HCT116 (cell line): Measurements from ENCODE around the gene GNB5. TPM values are rescaled to one million over a fixed set of nuclear protein-coding genes. Genes with fewer than 3 reads are reported as not detected.

ENCODE experiments used
- ATAC-seq: fragments of 200-7000 bp; cut with Tn5 transposase; 2 replicates; pipeline ENCODE4 v1.9.1; 2020; ENCODE audit warnings: mild to moderate bottlenecking, moderate library complexity
- BruUV-seq: library from RNA; stranded (reverse); fragments of 400-500 nt; replicated peaks from 2 replicates; lab custom pipeline; 2021; lab: Mats Ljungman, UMichigan
- CTCF ChIA-PET: fragments of 300-600 bp; sonication (Branson Sonifier 250); formaldehyde crosslinking; loops from one replicate; lab custom pipeline; 2021; ENCODE audit warnings: antibody characterized with exemption; lab: Charles Lee
- POLR2A ChIA-PET: fragments of 300-600, 350-600 bp; sonication (Branson Sonifier 250); formaldehyde crosslinking; loops from one replicate; lab custom pipeline; 2021; ENCODE audit warnings: antibody characterized with exemption; lab: Charles Lee
- RAD21 ChIA-PET, 2 experiments: fragments of 300-600 bp; sonication (Branson Sonifier 250); formaldehyde crosslinking; loops; one replicate each; lab custom pipeline; 2023; ENCODE audit warnings: low total read pairs in 2 of 2; ENCODE audit not compliant: uncharacterized antibody in 2 of 2, unreplicated experiment in 2 of 2, low non-redundant PET in 1 of 2; lab: Charles Lee
- DNase-seq: peaks from one replicate; pipeline ENCODE4 v3.0.0-alpha.2; 2010; ENCODE audit warnings: low read depth, low spot score
- H2AFZ ChIP-seq: fragments of 200-600 bp; shearing (Covaris generic), sonication (generic); 2 replicates; pipeline ENCODE4 v1.6.1; 2017; ENCODE audit warnings: low read depth, mixed run types, mixed read lengths, antibody characterized with exemption, low read length; ENCODE audit not compliant: poor library complexity, severe bottlenecking
- H3K27ac ChIP-seq: 2 replicates; pipeline ENCODE4 v1.5.1; 2012; ENCODE audit warnings: low read depth, low read length
- H3K27me3 ChIP-seq: fragments of 200-600 bp; sonication (generic); 2 replicates; pipeline ENCODE4 v1.6.1; 2016; ENCODE audit warnings: mixed run types, low read length, mixed read lengths; ENCODE audit not compliant: insufficient read depth
- H3K36me3 ChIP-seq, 2 experiments: fragments of 200-500 bp in 1 of 2; fragments of 200-600 bp in 1 of 2; sonication (Bioruptor generic) in 1 of 2; sonication (generic) in 1 of 2; 2 replicates each; pipeline versions ENCODE4 v1.5.1 to v1.6.1; 2014 to 2016; ENCODE audit warnings: low read length in 2 of 2, inconsistent platforms in 1 of 2, mixed read lengths in 1 of 2, mixed run types in 1 of 2; ENCODE audit not compliant: insufficient read depth in 2 of 2, control insufficient read depth in 1 of 2
- H3K4me1 ChIP-seq, 2 experiments: fragments of 200-600 bp in 1 of 2; sonication (generic) in 1 of 2; 2 replicates each; pipeline versions ENCODE4 v1.5.1 to v1.6.1; 2012 to 2017; ENCODE audit warnings: low read length in 2 of 2, inconsistent platforms in 1 of 2, mild to moderate bottlenecking in 1 of 2, mixed read lengths in 1 of 2, mixed run types in 1 of 2, moderate library complexity in 1 of 2; ENCODE audit not compliant: insufficient read depth in 2 of 2, control insufficient read depth in 1 of 2
- H3K4me2 ChIP-seq: fragments of 200-600 bp; sonication (generic); 2 replicates; pipeline ENCODE4 v1.6.1; 2017; ENCODE audit warnings: mixed run types, low read length, mixed read lengths
- H3K4me3 ChIP-seq, 2 experiments: fragments of 200-600 bp in 1 of 2; sonication (generic) in 1 of 2; replicated peaks in 1 of 2; 2 replicates each; pipeline ENCODE4 v1.5.1; 2011 to 2016; ENCODE audit warnings: low read length in 2 of 2, control low read depth in 1 of 2, low read depth in 1 of 2, mild to moderate bottlenecking in 1 of 2, mixed read lengths in 1 of 2, mixed run types in 1 of 2
- H3K79me2 ChIP-seq: fragments of 200-600 bp; sonication (generic); 2 replicates; pipeline ENCODE4 v1.6.1; 2017; ENCODE audit warnings: mild to moderate bottlenecking, mixed run types, low read length, moderate library complexity, mixed read lengths; ENCODE audit not compliant: insufficient read depth
- H3K9ac ChIP-seq: fragments of 200-600 bp; sonication (generic); 2 replicates; pipeline ENCODE4 v1.6.1; 2016; ENCODE audit warnings: low read length, mixed read lengths
- H3K9me2 ChIP-seq: fragments of 200-600 bp; sonication (generic), shearing (Covaris generic); 2 replicates; pipeline ENCODE4 v1.6.1; 2017; ENCODE audit warnings: mixed run types, mild to moderate bottlenecking, moderate library complexity; ENCODE audit not compliant: insufficient read depth
- H3K9me3 ChIP-seq, 2 experiments: fragments of 200-500 bp in 1 of 2; fragments of 200-600 bp in 1 of 2; sonication (Bioruptor generic) in 1 of 2; sonication (generic) in 1 of 2; 2 replicates each; pipeline ENCODE4 v1.6.1; 2014 to 2017; ENCODE audit warnings: low read length in 2 of 2, mixed read lengths in 2 of 2, inconsistent platforms in 1 of 2, low read depth in 1 of 2, mild to moderate bottlenecking in 1 of 2, mixed run types in 1 of 2, moderate library complexity in 1 of 2; ENCODE audit not compliant: control insufficient read depth in 1 of 2, insufficient read depth in 1 of 2
- H4K20me1 ChIP-seq: fragments of 200-600 bp; sonication (generic), shearing (Covaris generic); 2 replicates; pipeline ENCODE4 v1.6.1; 2017; ENCODE audit warnings: mixed run types, mild to moderate bottlenecking, moderate library complexity; ENCODE audit not compliant: insufficient read depth
- ATF3 ChIP-seq: IDR thresholded peaks from 2 replicates; pipeline ENCODE4 v1.6.1; 2012
- EGR1 ChIP-seq: IDR thresholded peaks from 2 replicates; pipeline ENCODE4 v1.6.1; 2012; ENCODE audit warnings: low read depth
- ELF1 ChIP-seq: IDR thresholded peaks from 2 replicates; pipeline ENCODE4 v1.6.1; 2012; ENCODE audit warnings: low read depth, borderline replicate concordance
- POLR2AphosphoS5 ChIP-seq: IDR thresholded peaks from 2 replicates; pipeline ENCODE4 v1.6.1; 2011; ENCODE audit warnings: mild to moderate bottlenecking, low read depth, low read length, moderate library complexity
- RAD21 ChIP-seq: IDR thresholded peaks from 2 replicates; pipeline ENCODE4 v1.6.1; 2012; ENCODE audit warnings: low read depth, mild to moderate bottlenecking
- SRF ChIP-seq: IDR thresholded peaks from 2 replicates; pipeline ENCODE4 v1.6.1; 2012; ENCODE audit warnings: low read depth
- YY1 ChIP-seq: IDR thresholded peaks from 2 replicates; pipeline ENCODE4 v1.6.1; 2011; ENCODE audit warnings: low read length, low read depth, moderate library complexity, mild to moderate bottlenecking; ENCODE audit not compliant: insufficient replicate concordance; ENCODE audit errors: extremely low read depth
- intact Hi-C: fragments of 100-400 bp; cut with micrococcal nuclease; formaldehyde crosslinking; loops from 2 replicates; pipeline ENCODE4 v1.10.0; 2022
- total RNA-seq: library from RNA; stranded (reverse); gene quantifications from one replicate; pipeline ENCODE4 v1.2.1, GENCODE V29; 2021; ENCODE audit not compliant: unreplicated experiment
- TF ChIP-seq, protein P1 (sequence below), 3 experiments: fragments of 200-600 bp in 1 of 3; sonication (generic) in 1 of 3; IDR thresholded peaks in 2 of 3; conservative IDR thresholded peaks in 1 of 3; 2 replicates each; pipeline ENCODE4 v1.5.1; 2012 to 2017; ENCODE audit warnings: low read depth in 2 of 3, low read length in 2 of 3, antibody characterized with exemption in 1 of 3, borderline replicate concordance in 1 of 3, control low read depth in 1 of 3, mild to moderate bottlenecking in 1 of 3, mixed read lengths in 1 of 3, mixed run types in 1 of 3, moderate library complexity in 1 of 3; ENCODE audit not compliant: insufficient read depth in 1 of 3

Gene GNB5
- total RNA-seq, 1 experiment from 2014 or later, result 27.6 TPM

GRCh38 chr15:52213206-52213605 lies 22.0 kb upstream of the GNB5 start:
- CTCF ChIA-PET, result no interaction called here
- no peak overlapping the region for H3K4me2 ChIP-seq
- no peak for TF ChIP-seq YY1
- no peak for TF ChIP-seq POLR2AphosphoS5
- TF ChIP-seq RAD21, result no peak
- TF ChIP-seq, all 23 proteins: peak for 0
- Histone ChIP-seq H3K9ac (no peak overlapping the region), H3K4me3 (no peak overlapping the region), H3K9me2 (no peaks in the 10 kb centered on the region), H3K27me3 (no peaks in the 10 kb centered on the region), H3K79me2 (no peaks in the 10 kb centered on the region), H3K36me3 (peaks cover 29 to 43% of the 10 kb centered on the region in 2 experiments; a peak in 3 of 4 replicates), H3K9me3 (no peaks in the 10 kb centered on the region), H3K4me1 (no peaks in the 10 kb centered on the region), H3K27ac (no peak overlapping the region), H2AFZ (no peak overlapping the region), H4K20me1 (no peaks in the 10 kb centered on the region)
- ATAC-seq (no peak), DNase-seq (no peak)
- no TSS peak for BruUV-seq
- intact Hi-C loops, result no loop called here
- RAD21 ChIA-PET, result no interaction called here
- POLR2A ChIA-PET, result no interaction called here

DNA sequence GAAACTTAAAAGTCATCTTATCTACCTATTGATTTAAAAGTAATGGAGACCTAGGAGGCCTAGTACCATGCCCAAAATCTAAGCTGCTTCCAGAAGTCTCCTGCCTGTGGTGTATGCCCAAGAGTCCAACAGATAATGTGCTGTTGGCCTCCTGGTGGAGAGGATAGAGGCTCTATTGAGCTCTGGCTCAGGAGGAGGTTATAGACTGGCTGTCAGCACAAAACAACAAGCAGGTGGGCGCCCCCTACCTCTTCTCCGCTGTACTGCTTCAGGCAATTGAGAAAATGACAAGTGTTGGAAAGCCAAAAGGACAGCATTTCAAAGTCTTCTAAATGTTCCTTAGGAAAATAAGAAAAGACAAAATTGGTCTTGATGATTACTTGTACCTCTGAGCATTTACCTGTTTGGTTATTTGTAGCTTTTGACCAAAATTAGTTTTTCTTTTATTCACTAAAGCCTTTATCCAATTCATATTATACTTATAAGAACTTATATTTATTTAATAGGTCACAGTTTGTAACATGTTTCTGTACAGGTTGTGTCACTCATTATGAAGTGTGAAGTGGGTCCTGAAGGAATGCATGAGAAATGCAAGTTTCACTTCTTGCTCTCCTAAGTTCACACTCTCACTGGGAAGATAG lies 17.2 kb upstream of the GNB5 start:
- ATAC-seq, result peak; percentile 98
- peak; percentile 49 for DNase-seq
- H3K36me3 ChIP-seq, result peaks cover 25 to 38% of the 10 kb centered on the region in 2 experiments; a peak in 3 of 4 replicates
- no peaks in the 10 kb centered on the region for H3K27me3 ChIP-seq
- H3K4me1 ChIP-seq, result no peaks in the 10 kb centered on the region
- H3K9ac ChIP-seq, result no peak overlapping the region
- BruUV-seq, result no TSS peak
- TF ChIP-seq, protein P1, sequence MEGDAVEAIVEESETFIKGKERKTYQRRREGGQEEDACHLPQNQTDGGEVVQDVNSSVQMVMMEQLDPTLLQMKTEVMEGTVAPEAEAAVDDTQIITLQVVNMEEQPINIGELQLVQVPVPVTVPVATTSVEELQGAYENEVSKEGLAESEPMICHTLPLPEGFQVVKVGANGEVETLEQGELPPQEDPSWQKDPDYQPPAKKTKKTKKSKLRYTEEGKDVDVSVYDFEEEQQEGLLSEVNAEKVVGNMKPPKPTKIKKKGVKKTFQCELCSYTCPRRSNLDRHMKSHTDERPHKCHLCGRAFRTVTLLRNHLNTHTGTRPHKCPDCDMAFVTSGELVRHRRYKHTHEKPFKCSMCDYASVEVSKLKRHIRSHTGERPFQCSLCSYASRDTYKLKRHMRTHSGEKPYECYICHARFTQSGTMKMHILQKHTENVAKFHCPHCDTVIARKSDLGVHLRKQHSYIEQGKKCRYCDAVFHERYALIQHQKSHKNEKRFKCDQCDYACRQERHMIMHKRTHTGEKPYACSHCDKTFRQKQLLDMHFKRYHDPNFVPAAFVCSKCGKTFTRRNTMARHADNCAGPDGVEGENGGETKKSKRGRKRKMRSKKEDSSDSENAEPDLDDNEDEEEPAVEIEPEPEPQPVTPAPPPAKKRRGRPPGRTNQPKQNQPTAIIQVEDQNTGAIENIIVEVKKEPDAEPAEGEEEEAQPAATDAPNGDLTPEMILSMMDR (IDR thresholded peaks at IDR 0.05 in 2 of 3, conservative IDR thresholded peaks at IDR 0.05 in 1 of 3; ENCODE audit: borderline replicate concordance in 1 of 3, insufficient read depth in 1 of 3, low read depth in 2 of 3, low read length in 2 of 3), result peak; percentile 56 to 94 (median 92); a peak in 5 of 6 replicates
- no peak for TF ChIP-seq ELF1
- peak; percentile 55; the same call in 1 of the 2 replicates for TF ChIP-seq RAD21
- TF ChIP-seq EGR1, result no peak
- no peak for TF ChIP-seq POLR2AphosphoS5
- no peak for TF ChIP-seq ATF3
- TF ChIP-seq SRF, result no peak
- intact Hi-C loops, result loop anchor here (2.0 kb wide), 1 partner anchor 226 kb away; no protein-coding TSS in a partner anchor
- no peak overlapping the region for H3K4me3 ChIP-seq
- no peaks in the 10 kb centered on the region for H3K9me2 ChIP-seq
- H3K79me2 ChIP-seq, result no peaks in the 10 kb centered on the region
- ChIA-PET RAD21 (no interaction called here), CTCF (interaction anchor here (0.8 to 2.9 kb wide), 15 partner anchors 9 to 558 kb away, joined by 3 to 13 read pairs (median 5); no protein-coding TSS in a partner anchor), POLR2A (no interaction called here)
- H3K9me3 ChIP-seq, result no peaks in the 10 kb centered on the region
- H3K27ac ChIP-seq, result no peak overlapping the region
- H4K20me1 ChIP-seq, result no peaks in the 10 kb centered on the region
- no peak overlapping the region for H3K4me2 ChIP-seq
- no peak overlapping the region for H2AFZ ChIP-seq
